Gastrocnemius medialis (tissue), 4 donors: Measurements from ENCODE around the gene SESTD1.

Experiments used
- CTCF ChIP-seq, 5 experiments: fragments of 450-650 bp in 3 of 5; fragments of 200-600 bp in 2 of 5; sonication (generic) in 2 of 5; IDR thresholded peaks in 4 of 5; conservative IDR thresholded peaks in 1 of 5; 1 replicate in 4 of 5; 2 replicates in 1 of 5; pipeline ENCODE4 v1.5.1; 2016 to 2019; ENCODE audit warnings: antibody characterized with exemption in 5 of 5, mild to moderate bottlenecking in 3 of 5, moderate library complexity in 3 of 5
- POLR2A ChIP-seq, 2 donors: fragments of 450-650 bp; IDR thresholded peaks; one replicate each; pipeline ENCODE4 v1.6.1; 2017; ENCODE audit warnings: antibody characterized with exemption in 2 of 2, mild to moderate bottlenecking in 2 of 2, moderate library complexity in 2 of 2

- no peak for TF ChIP-seq CTCF (IDR thresholded peaks at IDR 0.05 in 4 of 5, conservative IDR thresholded peaks at IDR 0.05 in 1 of 5)
- no peak for TF ChIP-seq POLR2A (IDR thresholded peaks at IDR 0.05)
Observed at GRCh38 chr2:179069685-179070084, 194.9 kb downstream of the SESTD1 start.
